Stimulated activated CD4-positive, alpha-beta T cell treated with anti-CD3 and anti-CD28 coated beads, Interleukin-1b, Interleukin-23, amount 100 ng/mL, for 1 hour (primary cell): Measurements from ENCODE around the gene FAM227B.

Source experiments
- DNase-seq, 2 donors: peaks; one replicate each; pipeline ENCODE4 v3.0.0-alpha.2; 2020; ENCODE audit warnings: low read depth in 2 of 2

FAM227B gene

GRCh38 chr15:49296258-49296657 lies 324.4 kb downstream of the FAM227B start:
- DNase-seq, result no peak

DNA sequence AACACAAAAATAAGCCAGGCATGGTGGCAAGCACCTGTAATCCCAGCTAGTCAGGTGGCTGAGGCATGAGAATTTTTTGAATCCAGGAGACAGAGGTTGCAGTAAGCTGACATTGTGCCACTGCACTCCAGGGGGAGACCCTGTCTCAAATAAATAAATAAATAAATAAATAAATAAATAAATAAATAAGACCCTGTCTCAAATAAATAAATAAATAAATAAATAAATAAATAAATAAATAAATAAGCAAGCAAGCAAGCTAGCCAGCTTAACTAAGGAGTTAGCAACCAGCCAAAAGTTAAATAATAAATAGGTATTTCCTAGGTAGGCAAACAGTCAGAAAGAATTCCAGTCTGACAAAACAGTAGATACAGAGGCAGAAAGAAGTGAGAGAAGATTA lies 326.7 kb downstream of the FAM227B start:
- DNase-seq, result no peak

- no peak for DNase-seq
These were observed 330.4 kb downstream of the FAM227B start for GRCh38 chr15:49290191-49290590.

GRCh38 chr15:49288391-49288790 lies 332.2 kb downstream of the FAM227B start:
- no peak for DNase-seq

DNA sequence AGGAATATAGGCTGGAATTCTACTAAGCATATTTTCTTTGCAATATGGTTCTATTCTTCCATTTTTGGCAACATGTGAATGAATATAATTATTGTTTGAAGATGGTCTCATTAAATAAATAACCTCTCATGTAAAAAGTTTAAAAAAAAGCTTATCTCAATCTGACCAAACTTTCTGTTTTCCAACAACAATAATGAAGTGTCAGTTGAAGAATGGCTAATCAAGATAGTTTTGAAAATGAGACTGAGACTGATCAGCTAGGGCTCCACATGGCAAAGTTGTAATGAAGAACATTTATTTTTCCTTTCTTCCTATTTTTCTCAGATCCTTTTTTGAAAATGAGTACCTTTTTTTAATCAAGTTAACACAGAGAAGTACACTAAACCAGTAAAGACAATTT lies 333.1 kb downstream of the FAM227B start:
- no peak for DNase-seq

GRCh38 chr15:49286649-49287404 lies 333.8 kb downstream of the FAM227B start:
- DNase-seq, result no peak

DNA sequence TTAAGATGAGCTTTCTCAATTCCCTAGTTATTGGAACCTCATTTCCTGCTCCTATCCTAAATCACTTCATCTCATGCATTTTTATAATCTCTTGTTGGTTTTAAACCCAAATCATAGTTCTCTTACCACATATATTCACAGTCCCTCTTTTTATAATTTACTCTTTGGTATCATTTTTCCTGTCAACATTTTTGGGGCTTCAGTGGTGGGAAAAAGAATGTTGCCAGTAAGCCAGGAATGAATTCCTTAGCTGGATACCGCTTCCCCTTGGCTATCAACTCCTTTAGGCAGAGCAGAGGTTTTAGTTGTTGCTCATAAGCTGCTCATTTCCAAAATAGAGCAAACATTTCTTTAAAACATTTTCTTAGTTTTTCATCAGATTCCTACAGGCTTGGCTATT lies 338.3 kb downstream of the FAM227B start:
- DNase-seq, result no peak

DNA sequence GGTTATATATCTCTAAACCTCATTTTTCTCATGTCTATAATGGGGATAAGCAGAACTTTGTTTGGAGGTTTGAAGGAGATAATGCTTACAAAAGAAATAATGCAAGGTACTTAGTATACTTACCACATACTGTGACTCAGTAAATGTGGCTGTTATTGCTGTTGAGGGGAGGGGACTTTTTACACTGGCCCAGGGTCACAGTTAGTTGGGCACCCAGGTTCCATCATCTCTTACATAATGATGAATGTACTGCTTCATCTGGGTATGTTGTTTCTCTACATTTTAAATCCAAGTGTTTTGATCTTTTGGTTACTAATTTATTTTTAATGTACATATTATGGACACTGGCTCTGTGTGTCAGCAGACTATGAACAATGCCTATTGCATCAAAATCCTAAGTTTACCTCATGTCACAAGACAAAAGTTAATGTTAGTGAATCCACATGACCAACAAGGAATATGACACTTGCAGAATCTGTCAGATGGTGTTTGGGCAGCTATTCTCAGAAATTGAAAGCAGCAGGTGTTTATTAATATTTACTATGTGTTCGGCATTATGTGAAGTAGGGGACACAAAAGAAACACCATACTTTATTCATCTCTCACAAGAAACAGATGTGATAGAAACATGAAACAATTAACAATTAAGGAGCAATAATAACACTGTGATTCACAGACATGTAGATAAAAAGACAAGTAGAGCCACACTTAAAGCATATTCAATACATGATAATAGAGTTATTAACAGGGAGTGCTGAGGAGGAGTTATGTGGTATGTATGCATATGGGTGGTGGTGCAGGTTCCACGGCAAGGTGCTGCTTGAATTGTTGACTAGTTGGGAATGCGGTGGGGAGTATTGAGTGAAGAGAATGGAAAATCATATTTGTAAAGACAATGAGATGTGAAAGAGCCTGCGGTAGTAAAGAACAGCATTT lies 340.8 kb downstream of the FAM227B start:
- DNase-seq, result no peak

GRCh38 chr15:49278751-49279150 lies 341.9 kb downstream of the FAM227B start:
- DNase-seq, result no peak
